GM13977 (cell line): ENCODE data around the gene RNF149.

Source experiments
- DNase-seq: peaks from one replicate; pipeline ENCODE4 v3.0.0; 2012; ENCODE audit warnings: low spot score
- in situ Hi-C: fragments of 300-500 bp; cut with MboI; formaldehyde crosslinking; loops from one replicate; pipeline ENCODE4 v1.12.0; 2022; ENCODE audit warnings: low sequenced_read_pairs, low pct_unique_long_range_greater_than_20kb, mixed read lengths, inconsistent platforms; ENCODE audit not compliant: unreplicated experiment
- TF ChIP-seq, protein P1 (sequence below): IDR thresholded peaks from 2 replicates; pipeline ENCODE4 v1.5.1; 2012; ENCODE audit warnings: mild to moderate bottlenecking, control low read depth; ENCODE audit not compliant: insufficient read depth; ENCODE audit errors: extremely low read depth, missing control alignments

The RNF149 gene

DNA sequence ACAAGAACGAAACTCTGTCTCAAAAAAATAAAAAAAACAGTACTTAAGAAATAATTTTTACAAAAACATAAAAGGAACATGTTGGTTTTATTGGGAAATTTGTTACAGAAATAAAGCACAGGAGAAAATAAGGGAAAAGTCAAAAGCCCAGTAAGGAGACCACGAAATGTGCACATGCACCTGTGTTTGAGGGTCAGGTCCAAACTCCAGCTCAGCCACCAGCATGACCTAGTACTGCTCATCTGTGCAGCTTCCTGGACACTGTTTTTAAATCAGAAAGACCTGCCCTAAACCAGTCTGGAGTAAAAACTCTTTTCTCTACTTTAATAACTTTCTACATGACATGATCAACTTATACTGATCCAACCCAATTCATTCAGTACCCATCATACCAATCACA, 21.2 kb downstream of the RNF149 start:
- TF ChIP-seq, protein P1, sequence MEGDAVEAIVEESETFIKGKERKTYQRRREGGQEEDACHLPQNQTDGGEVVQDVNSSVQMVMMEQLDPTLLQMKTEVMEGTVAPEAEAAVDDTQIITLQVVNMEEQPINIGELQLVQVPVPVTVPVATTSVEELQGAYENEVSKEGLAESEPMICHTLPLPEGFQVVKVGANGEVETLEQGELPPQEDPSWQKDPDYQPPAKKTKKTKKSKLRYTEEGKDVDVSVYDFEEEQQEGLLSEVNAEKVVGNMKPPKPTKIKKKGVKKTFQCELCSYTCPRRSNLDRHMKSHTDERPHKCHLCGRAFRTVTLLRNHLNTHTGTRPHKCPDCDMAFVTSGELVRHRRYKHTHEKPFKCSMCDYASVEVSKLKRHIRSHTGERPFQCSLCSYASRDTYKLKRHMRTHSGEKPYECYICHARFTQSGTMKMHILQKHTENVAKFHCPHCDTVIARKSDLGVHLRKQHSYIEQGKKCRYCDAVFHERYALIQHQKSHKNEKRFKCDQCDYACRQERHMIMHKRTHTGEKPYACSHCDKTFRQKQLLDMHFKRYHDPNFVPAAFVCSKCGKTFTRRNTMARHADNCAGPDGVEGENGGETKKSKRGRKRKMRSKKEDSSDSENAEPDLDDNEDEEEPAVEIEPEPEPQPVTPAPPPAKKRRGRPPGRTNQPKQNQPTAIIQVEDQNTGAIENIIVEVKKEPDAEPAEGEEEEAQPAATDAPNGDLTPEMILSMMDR, result no peak
- DNase-seq, result no peak
- in situ Hi-C loops, result no loop called here

DNA sequence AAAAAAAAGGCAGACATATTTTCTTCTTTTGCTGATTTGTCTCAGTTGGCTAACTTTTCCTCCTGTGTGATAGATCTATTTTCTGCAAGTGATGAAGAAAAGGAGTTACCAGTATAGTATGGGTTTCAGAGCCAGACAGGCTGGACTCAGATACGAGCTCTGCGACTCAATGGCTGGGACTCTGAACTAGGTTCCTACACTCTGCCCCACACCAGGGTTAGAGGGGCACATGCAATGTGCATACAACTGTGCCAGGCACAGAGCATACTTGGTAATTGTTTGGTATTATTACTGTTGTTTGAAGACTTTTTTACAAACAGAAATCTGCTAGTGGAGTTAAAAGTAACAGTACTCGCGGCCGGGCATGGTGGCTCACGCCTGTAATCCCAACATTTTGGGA, 21.8 kb downstream of the RNF149 start:
- in situ Hi-C loops, result no loop called here
- DNase-seq, result no peak
- TF ChIP-seq, protein P1, result no peak

DNA sequence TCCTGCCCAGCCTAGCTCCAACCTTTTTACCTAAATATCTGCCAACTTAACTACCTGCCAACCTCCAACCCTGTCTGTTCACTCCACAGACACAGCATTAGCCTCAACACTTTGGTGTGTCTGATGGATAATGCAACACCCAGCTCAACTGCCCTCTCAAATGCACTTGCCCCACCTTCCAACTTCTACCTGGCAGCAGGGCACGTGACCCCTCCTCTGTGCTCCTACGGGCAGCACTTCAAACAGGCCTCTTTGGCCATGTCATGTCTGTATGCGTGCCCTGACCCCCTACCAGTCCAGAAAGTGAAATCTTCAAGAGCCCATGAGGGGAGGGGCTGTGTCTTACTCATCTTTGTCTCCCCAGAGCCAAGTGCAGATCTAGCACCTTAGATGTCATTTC, 25.5 kb downstream of the RNF149 start:
- TF ChIP-seq, protein P1, result no peak
- no peak for DNase-seq
- in situ Hi-C loops, result no loop called here

- no peak for DNase-seq
- in situ Hi-C loops, result no loop called here
- TF ChIP-seq, protein P1, result no peak
Measured at GRCh38 chr2:101281482-101281881, 27.0 kb downstream of the RNF149 start.

DNA sequence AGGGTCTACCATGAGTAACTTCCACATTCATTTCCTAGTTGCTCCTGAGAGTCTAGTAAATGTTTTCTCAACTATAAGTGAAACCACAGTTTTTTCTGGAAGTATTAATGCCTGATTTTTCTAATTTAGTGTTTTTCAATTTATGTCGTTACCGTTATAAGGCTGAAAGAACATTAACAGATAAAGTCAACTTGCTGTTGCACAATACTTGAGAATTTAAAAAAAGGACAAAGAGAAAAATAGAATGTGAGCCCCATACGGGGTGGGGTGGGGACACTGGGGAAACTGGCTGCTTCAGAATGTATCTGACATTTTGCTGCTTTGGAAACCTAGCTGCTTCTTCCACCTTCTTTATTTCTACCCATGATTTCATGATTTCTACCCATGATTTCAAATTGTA, 29.6 kb downstream of the RNF149 start:
- TF ChIP-seq, protein P1, result no peak
- in situ Hi-C loops, result no loop called here
- DNase-seq, result no peak

DNA sequence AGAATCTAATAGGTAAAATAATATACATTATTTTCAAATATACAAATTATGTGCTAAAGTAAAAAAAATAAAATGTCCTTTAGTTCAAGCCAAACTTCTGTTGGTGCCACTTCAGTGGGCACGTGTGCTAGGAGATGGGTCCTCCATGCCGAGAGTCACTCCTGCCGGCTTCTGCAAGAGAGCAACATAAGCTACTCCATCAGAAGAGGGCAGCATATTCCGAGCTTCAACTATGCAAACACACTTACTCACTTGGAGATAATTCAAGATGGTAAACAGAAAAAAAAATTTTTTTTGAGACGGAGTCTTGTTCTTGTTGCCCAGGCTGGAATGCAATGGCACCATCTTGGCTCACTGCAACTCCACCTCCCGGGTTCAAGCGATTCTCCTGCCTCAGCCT, 31.4 kb downstream of the RNF149 start:
- TF ChIP-seq, protein P1, result no peak
- in situ Hi-C loops, result no loop called here
- DNase-seq, result no peak

- TF ChIP-seq, protein P1, result no peak
- no peak for DNase-seq
- in situ Hi-C loops, result loop anchor here (25.0 kb wide), 1 partner anchor 88 kb away; no protein-coding TSS in a partner anchor
Measured at GRCh38 chr2:101274142-101274541, 34.4 kb downstream of the RNF149 start.
